ENCODE data around the gene TMED1.
A peak's percentile ranks its signal among the peaks of the same experiment; 100 is the strongest.
"Not testable (repeated sequence)": the region's sequence is repeated elsewhere in the genome, so short reads cannot be mapped to it uniquely, and the experiment has no call there.

The TMED1 gene

DNA sequence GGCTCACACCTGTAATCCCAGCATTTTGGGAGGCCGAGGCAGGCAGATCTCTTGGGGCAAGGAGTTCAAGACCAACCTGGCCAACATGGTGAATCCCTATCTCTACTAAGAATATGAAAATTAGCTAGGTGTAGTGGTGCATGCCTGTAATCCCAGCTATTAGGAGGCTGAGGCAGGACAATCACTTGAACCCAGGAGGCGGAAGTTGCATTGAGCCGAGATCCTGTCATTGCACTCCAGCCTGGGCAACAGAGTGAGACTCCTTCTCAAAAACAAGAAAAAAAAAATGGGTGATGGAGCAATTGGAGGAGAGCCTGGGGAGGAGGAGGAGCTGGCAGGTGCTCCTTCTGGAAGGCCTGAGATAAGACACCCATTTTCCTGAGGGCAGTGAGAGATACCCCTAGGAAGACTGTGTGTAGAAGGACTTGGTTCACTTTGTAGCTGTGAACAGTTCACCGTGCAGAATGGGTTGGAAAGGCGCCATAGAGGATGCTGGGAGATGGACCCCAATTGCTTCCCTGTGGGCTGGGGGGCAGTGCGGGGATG is 26.6 kb upstream of the TMED1 start:
- DNase-seq (ENCODE audit: low read depth in 2 of 2): no peak

DNA sequence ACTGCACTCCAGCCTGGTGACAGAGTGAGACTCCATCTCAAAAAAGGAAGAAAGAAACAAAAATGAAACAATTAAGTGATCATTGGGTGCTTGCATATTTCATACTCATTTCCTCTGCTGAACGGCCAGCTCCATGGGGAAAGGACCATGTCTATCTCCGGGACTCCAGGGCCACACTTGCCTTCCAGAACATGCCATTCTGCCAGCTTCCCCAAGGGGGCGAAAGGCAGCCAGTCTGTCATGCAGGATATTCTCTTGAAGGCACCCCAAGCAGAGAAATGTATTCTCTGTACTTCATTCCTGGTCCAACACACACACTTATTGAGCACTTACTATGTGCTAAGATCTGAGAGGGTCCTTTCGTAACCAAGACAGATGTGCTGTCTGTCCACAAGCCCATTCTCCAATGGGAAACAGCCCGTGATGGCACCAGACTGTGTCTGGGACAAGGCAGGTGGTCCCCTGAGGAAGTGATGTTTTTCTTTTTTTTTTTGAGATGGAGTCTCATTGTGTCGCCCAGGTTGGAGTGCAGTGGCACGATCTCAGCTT is 25.2 kb upstream of the TMED1 start:
- DNase-seq (ENCODE audit: low read depth in 2 of 2): no peak

DNA sequence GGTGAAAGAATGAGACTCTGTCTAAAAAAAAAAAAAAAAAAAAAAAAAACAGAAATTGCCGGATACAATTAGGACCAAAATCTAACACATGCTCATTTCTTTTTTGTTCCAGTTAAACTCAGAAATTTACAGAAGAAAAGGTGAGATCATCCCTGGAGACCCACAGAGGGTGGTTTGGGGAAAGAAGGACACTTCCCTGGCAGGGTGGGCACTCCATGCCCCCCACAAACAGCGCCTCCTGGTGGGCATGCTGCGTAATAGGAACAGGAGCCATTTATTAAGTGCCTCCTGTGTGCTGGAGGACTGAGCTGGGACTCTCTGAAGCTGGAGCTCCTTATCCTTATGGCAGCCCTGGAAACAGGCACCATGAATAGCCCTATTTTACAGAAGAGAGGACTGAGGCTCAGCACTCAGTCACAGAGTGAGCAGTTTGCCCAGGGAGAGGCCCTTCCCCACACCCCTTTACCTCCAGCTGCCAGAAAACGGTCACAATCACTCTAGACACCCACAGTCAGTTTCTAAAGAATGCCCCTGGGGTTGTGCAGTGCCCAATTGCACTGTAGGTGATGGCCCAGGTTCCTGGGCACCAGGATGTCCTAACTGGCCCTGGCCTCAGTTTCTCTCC is 22.3 kb upstream of the TMED1 start:
- peak in 1 of 2 donors; percentile 20 for DNase-seq (ENCODE audit: low read depth in 2 of 2)

DNA sequence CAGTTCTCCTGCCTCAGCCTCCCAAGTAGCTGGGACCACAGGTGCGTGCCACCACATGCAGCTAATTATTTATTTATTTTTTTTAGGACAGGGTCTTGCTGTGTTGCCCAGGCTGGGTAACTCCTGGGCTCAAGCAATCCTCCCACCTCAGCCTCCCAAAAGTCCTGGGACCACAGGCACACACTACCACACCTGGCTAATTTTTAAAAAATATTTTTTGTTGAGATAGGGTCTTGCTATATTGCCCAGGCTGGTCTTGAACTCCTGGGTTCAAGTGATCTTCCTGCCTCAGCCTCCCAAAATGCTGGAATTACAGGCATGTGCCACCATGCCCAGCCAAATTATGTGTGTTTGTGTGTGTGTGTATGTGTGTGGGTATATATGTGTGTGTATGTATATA is 20.9 kb upstream of the TMED1 start:
- not testable (repeated sequence) for DNase-seq (ENCODE audit: low read depth in 2 of 2)

DNA sequence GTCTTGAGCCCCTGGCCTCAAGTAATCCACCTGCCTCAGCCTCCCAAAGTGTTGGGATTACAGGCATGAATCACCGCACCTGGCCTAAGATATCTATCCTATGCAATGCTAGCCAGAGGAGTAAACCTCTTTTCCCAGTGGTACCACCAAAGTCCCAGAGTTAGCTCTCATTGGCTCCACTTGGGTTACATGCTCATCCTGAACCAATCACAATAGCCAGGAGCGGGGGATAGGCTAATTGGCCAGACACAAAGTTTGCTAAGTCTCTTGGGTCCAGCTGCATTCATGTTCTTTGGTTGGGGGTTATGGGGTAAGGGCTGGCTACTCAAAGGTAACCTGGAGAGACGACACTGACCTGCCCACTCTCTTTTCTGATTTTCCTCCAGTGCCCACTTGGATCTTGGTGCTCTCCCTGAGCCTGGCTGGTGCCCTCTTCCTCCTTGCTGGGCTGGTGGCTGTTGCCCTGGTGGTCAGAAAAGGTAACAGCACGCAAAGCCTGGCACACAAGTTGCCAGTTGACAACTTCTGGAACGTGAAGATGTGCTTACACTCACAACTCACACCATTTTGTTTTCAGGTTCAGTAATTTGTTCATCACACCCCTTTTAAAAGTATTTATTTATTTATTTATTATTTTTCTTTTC is 20.0 kb upstream of the TMED1 start:
- DNase-seq (ENCODE audit: low read depth in 2 of 2): no peak

DNA sequence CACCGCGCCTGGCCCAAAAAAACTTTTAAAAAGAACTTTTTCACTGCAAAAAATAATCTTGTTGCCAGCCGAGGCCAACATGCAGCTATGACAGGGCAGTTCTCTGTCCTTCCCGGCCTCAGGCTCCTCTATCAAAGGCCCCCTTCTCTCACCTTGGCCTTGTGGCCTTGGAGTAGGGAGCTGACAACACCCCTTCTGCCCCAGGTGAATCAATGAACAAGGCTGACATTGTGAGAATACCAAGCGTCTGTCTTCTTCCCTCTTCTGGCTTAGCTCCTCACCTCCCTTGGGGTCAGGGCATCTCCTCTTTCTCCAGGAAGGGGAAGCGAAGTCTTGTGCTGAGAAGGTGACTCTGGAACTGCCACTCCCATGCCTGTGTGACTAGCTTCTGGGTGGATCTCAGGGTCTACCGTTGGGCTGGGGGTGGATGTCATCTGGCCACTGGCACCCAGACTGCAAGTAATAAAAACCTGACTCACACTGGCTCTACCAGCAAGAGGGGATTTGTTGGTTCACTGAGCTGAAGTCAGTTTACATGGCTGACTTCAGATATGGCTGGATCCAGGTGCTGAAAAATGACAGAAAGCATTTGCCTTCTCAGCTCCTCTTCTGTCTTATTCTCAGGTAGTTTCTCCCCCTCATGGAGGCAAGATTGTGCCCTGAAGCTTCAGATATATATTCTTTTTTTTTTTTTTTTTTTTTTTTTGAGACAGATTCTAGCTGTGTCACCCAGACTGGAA is 18.5 kb upstream of the TMED1 start:
- no peak for DNase-seq (ENCODE audit: low read depth in 2 of 2)

DNA sequence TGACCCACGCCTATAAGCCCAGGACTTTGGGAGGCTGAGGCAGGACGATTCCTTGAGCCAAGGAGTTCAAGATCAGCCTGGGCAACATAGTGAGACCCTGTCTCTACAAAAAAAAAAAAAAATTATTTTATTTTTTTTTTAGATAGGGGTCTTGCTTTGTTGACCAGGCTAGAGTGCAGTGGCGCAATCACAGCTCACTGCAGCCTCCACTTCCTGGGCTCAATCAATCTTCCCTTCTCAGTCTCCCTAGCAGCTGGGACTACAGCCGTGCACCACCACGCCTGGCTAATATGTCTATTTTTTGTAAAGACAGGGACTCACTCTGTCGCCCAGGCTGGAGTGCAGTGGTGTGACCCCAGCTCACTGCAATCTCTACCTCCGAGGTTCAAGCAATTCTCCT is 16.9 kb upstream of the TMED1 start:
- no peak for DNase-seq (ENCODE audit: low read depth in 2 of 2)

DNA sequence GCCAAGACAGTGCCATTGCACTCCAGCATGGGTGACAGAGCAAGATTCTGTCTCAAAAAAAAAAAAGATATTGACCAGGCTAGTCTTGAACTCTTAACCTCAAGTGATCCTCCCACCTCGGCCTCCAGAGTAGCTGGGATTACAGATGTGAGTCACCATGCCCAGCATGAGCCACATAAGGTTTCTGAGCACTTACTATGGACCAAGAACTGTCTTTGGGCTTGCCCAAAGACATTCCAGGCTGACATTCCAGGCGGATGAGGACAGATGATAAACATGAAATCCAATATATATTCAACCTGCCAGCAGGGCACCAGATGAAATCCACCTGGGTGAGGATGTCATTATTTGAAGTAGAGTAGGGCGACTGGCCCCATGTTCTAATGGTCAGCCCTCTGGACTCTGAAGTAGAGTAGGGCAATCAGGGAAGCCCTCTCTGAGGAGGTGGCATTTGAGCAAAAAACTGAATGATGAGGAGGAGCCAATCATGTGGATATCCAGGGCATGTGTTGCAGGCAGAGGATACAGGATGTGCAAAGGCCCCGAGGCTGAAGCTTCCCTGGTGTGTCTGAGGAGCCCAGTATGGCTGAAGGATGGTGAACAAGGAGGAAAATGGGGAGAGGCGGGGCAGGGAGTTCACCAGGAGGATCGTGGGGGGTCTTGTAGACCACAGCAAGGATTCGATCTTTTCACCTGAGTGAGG is 16.2 kb upstream of the TMED1 start:
- no peak for DNase-seq (ENCODE audit: low read depth in 2 of 2)

DNA sequence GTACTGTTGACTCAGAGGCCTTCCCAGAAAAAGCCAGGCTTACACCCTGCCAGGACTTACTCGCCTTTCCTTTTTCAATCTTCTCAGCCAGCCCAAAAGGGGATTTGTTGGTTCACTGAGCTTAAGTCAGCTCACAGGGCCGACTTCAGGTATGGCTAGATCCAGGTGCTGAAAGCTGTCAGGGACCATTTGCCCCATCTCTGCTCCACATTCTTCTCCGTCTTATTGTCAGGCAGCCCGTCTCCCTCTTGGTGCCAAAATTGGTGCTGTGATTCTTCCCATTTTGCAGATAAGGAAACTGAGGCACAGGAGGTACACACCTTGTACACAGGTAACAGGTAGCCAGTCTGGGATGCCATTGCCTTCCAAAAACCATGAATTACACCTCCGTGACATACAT is 14.6 kb upstream of the TMED1 start:
- no peak for DNase-seq (ENCODE audit: low read depth in 2 of 2)

DNA sequence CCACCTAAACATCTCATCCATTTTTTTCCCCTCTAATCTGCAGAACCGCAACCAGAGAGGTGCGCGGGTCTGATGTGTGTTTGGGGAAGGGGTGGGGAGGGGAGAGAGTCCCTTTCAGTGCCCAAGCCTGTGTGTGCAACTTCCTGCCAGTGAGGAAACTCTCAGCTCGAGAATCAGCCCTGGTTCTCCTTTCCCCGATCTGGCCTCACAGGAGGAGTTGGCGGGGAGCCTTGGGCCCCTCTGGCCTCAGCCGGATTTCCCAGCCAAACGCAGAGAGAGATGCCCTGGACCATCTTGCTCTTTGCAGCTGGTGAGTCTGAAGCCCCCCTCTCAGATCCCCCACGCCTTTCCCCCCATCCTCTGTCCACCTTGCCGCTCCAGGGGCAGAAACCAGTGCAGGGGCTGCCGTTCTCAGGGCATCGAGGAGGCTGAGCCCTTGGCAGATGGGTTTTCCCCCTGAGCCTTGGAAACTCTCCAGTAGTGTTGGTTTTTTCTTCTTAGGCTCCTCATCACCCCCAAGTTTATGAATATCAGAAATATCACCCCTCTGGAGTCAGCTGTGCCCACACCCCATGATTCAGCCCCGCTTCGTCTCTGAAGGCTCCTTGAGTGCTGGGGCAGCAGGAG is 12.3 kb upstream of the TMED1 start, which contains the start of gene C19orf38:
Gene C19orf38, plus strand, starts transcription at position 186 of the 627 bp plus-strand sequence. Its CDS starts 94 bp downstream, at position 280.
- DNase-seq (ENCODE audit: low read depth in 2 of 2): no peak

DNA sequence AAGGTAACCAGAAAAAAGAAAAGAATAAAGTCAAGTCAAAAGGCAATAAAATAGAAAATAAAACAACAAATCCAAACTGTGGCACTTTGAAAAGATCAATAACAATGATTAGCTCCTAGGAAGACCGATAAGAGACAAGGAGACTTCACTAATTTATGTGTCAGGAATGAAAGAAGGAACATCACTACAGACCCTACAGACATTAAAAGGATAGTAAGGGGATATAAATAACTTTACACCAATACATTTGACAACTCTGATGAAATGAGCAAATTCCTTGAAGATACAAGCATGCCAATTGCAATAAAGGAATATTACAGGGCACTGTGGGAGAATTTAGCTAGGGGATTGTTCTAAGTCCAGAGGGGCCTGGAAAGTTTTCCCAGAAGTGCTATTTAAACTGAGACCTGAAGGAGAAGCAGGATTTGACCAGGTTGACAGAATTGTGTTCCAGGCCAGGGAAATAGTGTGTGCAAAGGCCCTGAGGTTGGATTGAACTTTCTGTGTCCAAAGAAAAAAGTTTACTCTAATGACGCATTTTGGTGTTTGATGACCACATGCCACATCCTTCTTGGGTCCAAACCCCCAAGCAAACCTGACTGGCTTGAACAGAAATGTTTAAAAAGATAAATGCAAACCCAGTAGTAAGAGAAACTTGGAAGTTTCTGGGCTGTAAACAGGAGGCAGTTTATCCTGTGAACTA is 10.6 kb upstream of the TMED1 start:
- no peak for DNase-seq (ENCODE audit: low read depth in 2 of 2)

DNA sequence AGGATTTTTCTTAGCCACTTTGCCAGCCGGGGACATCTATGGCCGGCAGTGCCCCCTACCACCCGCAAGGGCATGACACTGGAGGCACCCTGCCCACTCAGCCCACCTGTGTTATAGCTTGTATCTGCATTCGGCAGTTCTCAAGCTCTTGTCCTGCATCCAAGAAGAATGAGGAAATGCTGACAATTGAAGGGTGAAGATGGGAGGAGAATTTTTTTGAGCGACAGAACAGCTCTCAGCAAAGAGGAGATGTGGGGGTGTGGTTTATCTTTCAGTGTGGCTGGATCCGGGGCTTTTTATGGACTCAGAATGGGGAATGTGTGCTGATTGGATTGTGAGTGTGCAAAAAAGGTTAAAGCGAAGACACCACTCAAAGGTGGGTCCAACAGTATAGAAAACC is 6.8 kb upstream of the TMED1 start:
- DNase-seq (ENCODE audit: low read depth in 2 of 2): no peak

DNA sequence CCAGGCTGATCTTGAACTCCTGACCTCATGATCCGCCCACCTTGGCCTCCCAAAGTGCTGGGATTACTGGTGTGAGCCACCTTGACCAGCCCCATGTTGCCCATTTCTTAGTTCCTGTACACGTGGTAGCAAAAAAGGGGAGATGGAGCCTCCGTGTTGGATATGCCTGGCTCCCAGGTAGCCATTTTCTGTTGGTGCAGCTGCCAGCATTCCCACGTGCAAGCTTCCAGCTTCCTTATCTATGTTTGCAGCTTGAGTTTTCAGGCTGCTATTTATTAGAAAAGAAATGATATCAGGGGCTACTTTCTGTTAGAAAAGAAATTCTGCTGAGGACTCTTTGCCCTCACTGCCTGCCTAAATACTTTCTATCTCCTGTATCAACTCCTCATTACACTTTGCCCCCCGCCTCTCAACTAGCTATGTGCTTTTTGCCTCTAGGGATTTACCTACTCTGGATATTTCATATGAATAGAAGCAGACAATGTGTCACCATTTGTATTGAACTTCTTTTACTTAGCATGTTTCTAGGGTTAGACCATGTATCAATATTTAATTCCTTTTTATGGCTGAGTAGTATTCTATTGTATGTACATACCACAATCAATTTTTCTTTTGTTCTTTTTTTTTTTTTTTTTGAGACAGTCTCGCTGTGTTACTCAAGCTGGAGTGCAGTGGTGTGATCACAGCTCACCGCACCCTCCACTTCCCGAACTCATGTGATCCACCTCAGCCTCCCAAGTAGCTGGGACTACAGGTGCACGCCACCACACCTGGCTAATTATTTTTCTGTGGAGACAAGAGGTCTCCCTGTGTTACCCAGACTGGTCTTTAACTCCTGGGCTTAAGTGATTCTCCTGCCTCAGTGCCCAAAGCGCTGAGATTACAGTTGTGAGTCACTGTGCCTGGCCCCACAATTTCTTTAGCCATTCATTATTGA is 3.4 kb upstream of the TMED1 start:
- no peak for DNase-seq (ENCODE audit: low read depth in 2 of 2)

DNA sequence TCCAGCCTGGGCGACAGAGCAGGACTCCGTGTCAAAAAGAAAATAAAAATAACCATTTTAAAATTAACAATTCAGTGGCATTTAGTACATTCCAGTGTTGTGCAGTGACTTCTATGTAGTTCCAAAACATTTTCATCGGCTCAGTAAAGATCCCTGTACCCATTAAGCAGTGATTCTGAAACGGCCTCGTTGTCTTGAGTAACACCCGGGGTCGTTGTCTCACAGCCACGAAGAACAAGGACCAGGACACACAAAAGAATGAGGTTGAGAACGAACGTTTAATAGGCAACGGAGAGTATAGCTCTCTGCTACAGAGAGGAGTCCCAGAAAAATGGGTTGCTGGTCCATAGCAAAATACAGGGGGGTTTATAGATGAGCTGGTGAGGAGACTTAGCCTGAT is 2.4 kb upstream of the TMED1 start:
- DNase-seq (ENCODE audit: low read depth in 2 of 2): no peak

DNA sequence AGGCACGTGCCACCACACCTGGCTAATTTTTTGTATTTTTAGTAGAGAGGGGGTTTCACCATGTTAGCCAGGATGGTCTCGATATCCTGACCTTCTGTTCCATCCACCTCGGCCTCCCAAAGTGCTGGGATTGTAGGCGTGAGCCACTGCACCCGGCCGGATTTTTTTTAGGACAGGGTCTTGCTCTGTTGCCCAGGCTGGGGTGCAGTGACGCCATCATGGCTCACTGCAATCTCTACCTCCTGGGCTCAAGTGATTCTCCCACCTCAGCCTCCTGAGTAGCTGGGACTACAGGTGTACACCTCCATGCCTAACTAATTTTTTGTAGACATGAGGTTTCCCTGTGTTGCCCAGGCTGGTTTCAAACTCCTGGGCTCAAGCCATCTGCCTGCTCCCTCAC is 1.6 kb upstream of the TMED1 start:
- not testable (repeated sequence) for DNase-seq (ENCODE audit: low read depth in 2 of 2)

DNA sequence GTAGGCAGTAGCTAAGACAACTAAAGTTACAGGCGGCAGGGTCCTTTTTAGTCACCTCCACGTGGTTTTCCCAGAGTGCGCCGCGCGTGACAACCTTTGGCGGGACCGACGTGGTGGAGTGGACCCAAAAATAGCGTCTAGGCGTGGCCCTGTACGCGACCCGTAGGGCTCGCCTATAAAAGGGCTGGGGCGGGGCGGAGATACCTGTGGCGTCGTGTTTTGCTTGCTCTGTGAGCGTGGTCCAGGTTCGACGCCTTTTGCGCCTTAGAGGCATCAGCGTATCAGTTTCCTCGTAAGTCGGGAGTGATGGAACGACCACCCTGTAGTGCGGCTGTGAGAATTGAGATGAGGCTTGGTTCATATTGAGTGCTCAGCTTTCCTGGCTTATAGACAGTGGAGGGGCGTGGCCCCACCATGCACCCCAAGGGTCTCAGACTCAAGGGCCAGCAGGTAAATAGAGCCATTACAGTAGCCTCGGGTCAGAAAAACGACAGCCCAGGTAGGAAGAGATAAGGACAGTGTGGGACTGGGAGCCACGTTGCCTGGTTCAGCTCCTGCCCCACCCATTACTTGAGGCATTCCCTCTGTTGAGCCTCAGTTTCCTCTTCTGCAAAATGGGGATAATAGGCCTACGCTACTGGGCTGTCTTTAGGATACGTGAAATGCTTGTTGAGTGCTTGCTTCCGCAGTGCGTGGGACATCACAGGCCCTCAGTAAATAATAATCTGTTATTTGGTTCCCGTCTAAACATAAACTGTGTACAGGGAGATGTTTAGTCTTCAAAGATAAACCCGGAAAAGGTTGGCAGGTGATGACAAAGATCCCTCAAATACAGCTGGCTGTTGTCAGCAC is 693 bp upstream of the TMED1 start:
- peak; percentile 75 to 84 for DNase-seq (ENCODE audit: low read depth in 2 of 2)

DNA sequence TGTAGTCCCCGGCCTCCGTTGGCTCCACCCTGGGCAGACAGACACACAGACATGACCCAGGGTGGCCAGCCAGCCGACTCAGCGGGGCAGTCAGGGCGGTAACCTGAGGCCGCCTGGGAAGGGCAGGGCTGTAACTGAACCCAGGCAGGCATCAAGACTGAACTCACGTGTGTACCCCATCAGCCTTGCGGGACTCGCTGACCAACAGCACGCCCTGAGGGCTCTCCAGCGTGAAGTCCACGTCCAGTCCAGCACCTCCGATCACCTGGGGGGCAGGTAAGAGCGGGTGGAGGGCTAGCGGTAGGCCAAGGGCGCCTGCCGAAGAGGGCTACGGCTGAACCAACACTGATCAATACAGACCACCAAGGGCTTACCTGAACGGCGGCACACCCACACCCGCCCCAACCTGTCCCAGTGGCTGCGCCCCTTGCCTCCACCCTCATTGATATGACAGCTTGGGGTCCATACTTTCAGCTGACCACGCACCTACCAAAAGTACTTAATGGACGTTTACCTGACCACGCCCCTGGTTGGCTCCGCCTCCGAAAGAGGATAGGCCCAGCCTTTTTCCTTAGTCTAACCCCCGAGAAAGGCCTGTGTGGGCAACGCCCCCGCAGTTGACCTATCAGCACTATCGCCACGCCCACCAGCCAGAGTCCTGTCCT is 791 bp downstream of the TMED1 start:
- no peak for DNase-seq (ENCODE audit: low read depth in 2 of 2)

DNA sequence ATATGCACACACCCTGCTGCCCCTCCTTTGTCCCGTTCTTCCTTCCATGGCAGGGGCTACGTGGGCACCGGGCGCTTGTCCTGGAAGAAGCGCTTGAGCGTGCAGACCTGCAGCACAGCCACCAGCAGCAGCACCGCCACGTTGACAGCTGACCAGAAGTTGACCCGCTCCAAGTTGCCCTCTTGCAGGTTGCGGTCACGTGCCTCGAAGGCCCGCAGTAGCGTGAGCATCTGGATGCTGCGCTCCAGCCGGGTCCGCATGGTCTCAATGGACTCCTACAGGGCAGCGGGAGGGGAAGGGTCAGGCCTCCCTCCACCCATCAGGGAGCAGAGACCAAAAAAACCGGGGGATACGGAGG is 3.1 kb downstream of the TMED1 start:
- DNase-seq (ENCODE audit: low read depth in 2 of 2): no peak
